Measurements from ENCODE around the gene VPS29.
"Not testable (repeated sequence)": the region's sequence is repeated elsewhere in the genome, so short reads cannot be mapped to it uniquely, and the experiment has no call there.

The VPS29 gene

GRCh38 chr12:110520876-110521712 is 19.2 kb upstream of the VPS29 start:
- not testable (repeated sequence) for DNase-seq

DNA sequence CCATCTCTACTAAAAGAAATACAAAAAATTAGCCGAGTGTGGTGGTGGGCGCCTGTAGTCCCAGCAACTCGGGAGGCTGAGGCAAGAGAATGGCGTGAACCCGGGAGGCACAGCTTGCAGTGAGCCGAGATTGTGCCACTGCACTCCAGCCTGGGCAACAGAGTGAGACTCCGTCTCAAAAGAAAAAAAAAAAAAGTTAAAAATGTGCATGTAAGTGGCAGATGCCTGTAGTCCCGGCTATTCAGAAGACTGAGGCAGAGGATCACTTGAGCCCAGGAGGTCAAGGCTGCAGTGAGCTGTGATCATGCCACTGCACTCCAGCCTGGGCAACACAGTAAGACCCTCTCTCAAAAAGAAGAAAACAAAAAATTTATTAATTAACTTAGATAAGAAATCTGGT is 16.1 kb upstream of the VPS29 start:
- not testable (repeated sequence) for DNase-seq

DNA sequence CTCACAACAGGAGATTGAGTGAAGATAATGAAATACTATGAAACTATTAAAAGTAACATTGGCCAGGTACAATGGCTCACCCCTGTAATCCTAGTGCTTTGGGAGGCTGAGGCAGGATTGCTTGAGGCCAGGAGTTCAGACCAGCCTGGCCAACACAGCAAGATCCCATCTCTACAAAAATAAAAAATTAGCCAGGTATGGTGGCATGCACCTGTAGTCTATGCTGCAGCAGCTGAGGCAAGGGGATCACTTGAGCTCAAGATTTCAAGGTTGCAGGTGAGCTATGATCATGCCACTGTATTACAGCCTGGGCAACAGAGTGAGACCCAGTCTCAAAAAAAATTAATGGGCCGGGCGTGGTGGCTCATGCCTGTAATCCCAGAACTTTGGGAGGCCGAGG is 15.1 kb upstream of the VPS29 start:
- DNase-seq = no peak

DNA sequence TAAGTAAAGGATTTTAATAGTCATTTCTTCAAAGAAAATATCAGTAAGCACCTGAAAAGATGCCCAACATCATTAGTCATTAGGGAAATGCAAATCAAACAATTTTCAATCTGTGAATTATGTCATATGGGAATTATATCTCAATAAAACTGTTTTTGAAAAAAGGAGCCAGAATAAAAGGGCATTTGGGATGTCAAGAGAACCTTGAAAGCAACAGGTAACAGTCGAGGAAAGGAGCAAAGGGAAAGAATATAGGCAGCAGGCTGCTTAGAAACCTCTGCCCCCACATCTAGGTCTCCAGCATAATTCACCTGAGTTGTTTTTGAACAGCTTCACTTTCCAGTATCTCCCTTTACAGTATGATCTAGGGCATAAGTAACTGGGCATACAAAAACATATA is 12.5 kb upstream of the VPS29 start:
- DNase-seq = no peak

DNA sequence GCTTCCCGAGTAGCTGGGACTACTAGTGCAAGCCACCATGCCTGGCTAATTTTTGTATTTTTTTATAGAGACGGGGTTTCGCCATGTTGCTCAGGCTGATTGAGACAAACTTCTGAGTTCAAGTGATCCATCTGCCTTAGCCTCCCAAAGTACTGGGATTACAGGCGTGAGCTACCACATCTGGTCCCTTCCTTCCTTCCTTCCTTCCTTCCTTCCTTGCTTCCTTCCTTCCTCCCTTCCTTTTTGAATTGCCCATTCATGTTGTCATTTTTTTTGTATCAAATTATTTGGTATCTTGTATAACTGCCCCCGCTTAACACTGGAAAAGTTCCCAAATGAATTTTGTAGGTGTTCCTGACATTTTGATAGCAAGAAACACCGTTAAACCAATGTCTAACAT is 11.9 kb upstream of the VPS29 start:
- DNase-seq = no peak

- DNase-seq = no peak
These were observed 6.2 kb upstream of the VPS29 start for GRCh38 chr12:110508071-110508586.

DNA sequence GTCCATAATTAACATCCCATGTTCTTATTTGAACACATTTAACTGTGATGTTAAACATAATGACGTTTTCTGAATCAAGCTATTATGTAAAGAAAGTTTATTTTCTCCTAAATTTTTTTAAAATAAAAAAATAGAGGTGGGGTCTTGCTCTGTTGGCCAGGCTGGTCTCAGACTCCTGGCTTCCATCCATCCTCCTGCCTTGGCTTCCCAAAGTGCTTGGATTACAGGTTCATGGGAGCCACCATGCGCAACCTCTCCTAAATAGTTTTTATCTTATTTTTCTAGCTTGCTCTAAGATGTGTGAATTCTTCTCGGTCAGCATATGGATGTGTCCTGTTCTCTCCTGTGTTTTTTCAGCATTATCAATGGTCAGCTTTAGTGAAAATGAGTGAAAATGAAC is 3.4 kb upstream of the VPS29 start:
- no peak for DNase-seq

GRCh38 chr12:110503432-110503831 is 1.5 kb upstream of the VPS29 start:
- no peak for DNase-seq

DNA sequence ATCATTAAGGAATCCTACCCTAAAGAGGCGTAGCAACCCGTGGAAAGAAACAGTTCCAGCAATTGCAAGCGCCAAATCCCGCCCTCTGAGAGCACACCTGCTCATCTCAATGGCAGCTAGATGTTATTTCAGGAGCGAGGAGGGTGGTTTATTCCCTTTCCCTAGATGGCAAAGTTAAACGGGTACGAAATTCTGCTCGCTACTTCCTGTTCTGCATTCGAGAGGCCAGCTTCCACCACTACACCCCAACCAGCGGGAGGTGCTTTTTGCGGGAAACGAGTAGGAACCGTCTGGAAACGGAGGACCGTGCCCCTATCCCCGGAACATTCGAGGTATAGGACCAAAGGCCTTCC is 536 bp downstream of the VPS29 start:
- peak; percentile 69 to 82 (median 80) for DNase-seq

DNA sequence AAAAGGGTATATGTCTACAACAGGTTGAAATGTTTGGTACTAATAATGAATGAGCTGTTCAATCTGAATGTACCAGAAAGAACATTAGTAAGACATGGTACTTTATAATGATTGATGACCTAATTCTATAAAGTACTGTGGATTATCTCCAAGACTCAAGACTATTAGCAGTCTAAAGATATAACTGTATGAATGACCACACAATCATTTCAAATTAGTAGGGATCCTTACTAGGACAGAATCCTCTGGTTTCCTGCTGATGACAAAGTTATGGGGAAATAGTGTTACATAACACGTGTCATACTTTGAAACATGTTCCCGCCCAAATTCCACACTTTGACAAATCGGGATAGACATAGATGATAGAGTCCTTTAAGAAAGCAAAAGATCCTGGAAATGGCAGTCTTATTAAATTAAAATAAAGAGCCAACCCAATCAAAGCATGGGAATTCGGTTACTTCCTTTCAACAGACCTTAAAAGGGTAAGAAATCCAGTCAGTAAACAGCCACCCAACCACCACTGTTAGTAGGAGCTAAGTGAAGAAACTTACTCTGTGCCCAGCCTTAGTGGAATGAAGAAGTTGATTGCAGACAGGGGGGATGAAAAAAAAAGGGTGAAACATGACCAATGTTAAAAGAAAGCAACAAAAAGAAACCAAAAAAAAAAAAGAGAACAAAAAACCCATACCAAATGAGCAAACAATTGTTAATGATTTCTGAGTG is 2.8 kb downstream of the VPS29 start:
- peak; percentile 55 to 83 (median 70) for DNase-seq

- DNase-seq = no peak
These were observed 26.5 kb downstream of the VPS29 start for GRCh38 chr12:110475426-110475825.

DNA sequence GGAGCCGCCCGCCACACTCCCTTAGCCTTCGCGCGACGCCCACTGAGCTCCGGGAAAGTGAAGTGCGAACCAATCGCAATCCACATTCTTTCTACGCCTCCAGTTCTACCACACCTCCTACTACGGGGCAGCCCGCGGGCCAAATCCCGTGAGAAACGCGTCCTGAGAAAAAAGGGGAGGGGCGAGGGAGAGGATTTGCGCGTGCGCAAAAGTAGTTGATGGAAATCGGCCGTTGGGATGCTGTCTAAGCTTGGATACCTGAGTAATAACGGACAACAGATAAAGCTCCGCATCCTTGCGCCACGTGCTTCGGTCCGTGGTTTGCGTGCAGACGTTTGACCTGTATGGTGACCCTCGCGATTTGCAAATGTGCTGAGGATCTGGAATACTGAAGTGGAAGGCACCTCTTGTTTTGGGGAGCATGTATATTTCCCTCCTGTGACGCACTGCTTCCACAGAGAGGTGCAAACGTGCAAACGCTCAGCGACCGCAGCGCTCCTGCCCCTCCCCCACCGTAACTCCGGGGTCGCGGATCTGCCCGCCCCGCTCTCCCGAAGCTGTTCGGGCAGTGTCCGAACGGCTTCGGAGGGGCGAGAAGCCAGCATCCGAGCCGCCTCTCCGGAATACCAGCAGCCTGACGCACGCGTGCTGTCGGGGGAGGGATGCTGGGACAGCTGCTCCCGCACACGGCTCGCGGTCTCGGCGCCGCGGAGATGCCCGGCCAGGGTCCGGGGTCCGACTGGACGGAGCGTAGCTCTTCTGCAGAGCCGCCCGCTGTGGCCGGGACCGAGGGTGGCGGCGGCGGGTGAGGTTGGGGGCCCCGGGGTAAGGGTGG is 33.5 kb downstream of the VPS29 start, which contains the start of the genes FAM216A and GPN3:
Gene FAM216A, plus strand, starts transcription at position 632 of the 835 bp plus-strand sequence. Its CDS starts 31 bp downstream, at position 663.
Gene GPN3, minus strand, starts transcription at position 44 of the 835 bp plus-strand sequence. CDS start 54 bp downstream, outside the sequence.
- DNase-seq = peak; percentile 98 to 99 (median 98)

DNA sequence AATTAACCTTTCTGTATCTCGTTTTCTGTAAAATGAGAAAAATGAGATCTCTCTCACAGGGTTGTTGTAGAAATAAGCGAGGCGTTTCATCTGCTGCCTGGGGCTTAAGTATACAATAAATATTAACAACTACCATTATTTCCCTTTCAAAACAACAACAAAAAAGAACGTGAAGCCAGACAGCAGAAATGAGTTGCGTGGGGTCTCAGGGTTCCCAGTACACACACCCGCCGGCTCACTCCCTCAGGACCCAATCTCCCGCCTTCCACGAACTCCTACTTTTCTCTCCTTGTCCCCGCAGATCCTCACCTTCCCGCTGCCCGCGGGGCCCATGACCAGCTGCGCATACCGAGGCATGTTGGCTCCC is 34.1 kb downstream of the VPS29 start:
- DNase-seq = no peak

GRCh38 chr12:110466791-110467190 is 35.1 kb downstream of the VPS29 start:
- DNase-seq = no peak

- DNase-seq = not testable (repeated sequence)
These were observed 36.1 kb downstream of the VPS29 start for GRCh38 chr12:110465765-110466164.

- DNase-seq = no peak
These were observed 36.9 kb downstream of the VPS29 start for GRCh38 chr12:110465024-110465423.

GRCh38 chr12:110461189-110461588 is 40.7 kb downstream of the VPS29 start:
- DNase-seq = not testable (repeated sequence)

GRCh38 chr12:110458756-110459155 is 43.2 kb downstream of the VPS29 start:
- DNase-seq = no peak

- DNase-seq = no peak
These were observed 48.2 kb downstream of the VPS29 start for GRCh38 chr12:110453569-110454296.

DNA sequence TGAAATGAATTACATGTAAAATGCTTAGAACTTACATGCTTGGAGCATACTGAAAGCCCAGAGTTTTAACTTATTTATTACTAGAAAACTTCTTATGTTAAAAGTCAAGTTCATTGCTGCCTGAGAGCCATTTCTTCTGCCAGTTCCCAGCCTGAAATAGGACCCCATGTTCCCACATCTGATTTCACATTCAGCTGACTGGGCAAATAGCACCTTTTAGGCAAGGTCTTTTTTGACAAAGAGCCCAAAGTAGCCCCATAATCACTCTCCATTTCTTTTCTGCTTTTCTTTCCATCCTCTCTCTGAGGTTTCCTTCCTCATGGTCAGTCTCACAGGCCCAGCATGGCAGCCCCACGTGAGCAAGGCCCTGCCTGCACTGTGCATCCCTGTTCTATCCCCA is 50.6 kb downstream of the VPS29 start:
- DNase-seq = no peak

GRCh38 chr12:110449799-110450497 is 52.0 kb downstream of the VPS29 start, which contains the start of gene ARPC3:
Gene ARPC3, minus strand, starts transcription at chr12:110450337. Its CDS starts 77 bp downstream, at chr12:110450260.
- DNase-seq = peak; percentile 97 to 99 (median 98)
